ENCODE data around the gene C3orf18.

DNA sequence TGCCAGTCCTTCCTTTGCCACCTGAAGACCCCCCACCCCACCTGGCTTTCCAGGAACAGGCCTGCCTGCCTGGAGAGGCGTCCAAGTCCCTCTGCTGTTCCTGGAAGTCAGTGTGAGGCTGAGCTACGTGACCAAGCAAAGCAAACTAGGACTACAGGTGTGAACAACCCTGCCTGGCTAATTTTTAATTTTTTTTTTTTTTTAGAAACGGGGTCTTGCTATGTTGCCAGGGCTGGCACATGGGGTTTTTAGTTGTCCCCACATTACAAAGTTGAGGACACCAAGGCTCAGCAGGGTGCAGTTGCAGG, 19.2 kb upstream of the C3orf18 start:
- TF ChIP-seq, protein P1, sequence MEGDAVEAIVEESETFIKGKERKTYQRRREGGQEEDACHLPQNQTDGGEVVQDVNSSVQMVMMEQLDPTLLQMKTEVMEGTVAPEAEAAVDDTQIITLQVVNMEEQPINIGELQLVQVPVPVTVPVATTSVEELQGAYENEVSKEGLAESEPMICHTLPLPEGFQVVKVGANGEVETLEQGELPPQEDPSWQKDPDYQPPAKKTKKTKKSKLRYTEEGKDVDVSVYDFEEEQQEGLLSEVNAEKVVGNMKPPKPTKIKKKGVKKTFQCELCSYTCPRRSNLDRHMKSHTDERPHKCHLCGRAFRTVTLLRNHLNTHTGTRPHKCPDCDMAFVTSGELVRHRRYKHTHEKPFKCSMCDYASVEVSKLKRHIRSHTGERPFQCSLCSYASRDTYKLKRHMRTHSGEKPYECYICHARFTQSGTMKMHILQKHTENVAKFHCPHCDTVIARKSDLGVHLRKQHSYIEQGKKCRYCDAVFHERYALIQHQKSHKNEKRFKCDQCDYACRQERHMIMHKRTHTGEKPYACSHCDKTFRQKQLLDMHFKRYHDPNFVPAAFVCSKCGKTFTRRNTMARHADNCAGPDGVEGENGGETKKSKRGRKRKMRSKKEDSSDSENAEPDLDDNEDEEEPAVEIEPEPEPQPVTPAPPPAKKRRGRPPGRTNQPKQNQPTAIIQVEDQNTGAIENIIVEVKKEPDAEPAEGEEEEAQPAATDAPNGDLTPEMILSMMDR (IDR thresholded peaks at IDR 0.05), result no peak
- TF ChIP-seq SIN3A (IDR thresholded peaks at IDR 0.05; ENCODE audit: borderline replicate concordance, insufficient read depth, low read depth, low read length) (no peak), POLR2AphosphoS5 (IDR thresholded peaks at IDR 0.05; ENCODE audit: low read depth, low read length) (no peak), REST (IDR thresholded peaks at IDR 0.05; ENCODE audit: insufficient read depth in 1 of 2, low read depth in 2 of 2, low read length in 1 of 2) (no peak), TCF7L2 (IDR thresholded peaks at IDR 0.05; ENCODE audit: low read depth, low read length) (no peak)

All from Panc1 (cell line).